GM12874 (cell line): Measurements from ENCODE around the gene CHKA.

Experiments used
- TF ChIP-seq, protein P1 (sequence below): IDR thresholded peaks from 2 replicates; pipeline ENCODE4 v1.5.1; 2011; ENCODE audit warnings: low read depth, mild to moderate bottlenecking, control low read depth, low read length, moderate library complexity; ENCODE audit not compliant: insufficient read depth

CHKA gene

DNA sequence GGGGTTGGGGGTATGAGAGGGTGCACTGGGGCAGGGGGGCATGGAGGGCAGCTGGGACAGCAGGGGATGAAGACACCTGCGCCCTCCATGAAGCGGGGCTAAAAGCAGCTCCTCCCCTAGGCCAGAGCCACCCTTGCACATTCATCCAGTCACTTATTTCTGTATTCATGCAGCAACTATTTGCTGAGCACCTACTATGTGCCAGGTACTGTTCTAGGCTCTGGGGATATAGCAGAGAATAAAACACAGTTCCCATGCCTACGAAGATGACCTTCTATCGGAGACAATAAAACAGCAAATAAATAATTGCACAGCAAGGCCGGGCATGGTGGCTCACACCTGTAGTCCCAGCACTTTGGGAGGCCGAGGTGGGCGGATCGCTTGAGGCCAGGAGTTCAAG is 105.7 kb downstream of the CHKA start:
- TF ChIP-seq, protein P1, sequence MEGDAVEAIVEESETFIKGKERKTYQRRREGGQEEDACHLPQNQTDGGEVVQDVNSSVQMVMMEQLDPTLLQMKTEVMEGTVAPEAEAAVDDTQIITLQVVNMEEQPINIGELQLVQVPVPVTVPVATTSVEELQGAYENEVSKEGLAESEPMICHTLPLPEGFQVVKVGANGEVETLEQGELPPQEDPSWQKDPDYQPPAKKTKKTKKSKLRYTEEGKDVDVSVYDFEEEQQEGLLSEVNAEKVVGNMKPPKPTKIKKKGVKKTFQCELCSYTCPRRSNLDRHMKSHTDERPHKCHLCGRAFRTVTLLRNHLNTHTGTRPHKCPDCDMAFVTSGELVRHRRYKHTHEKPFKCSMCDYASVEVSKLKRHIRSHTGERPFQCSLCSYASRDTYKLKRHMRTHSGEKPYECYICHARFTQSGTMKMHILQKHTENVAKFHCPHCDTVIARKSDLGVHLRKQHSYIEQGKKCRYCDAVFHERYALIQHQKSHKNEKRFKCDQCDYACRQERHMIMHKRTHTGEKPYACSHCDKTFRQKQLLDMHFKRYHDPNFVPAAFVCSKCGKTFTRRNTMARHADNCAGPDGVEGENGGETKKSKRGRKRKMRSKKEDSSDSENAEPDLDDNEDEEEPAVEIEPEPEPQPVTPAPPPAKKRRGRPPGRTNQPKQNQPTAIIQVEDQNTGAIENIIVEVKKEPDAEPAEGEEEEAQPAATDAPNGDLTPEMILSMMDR = no peak

DNA sequence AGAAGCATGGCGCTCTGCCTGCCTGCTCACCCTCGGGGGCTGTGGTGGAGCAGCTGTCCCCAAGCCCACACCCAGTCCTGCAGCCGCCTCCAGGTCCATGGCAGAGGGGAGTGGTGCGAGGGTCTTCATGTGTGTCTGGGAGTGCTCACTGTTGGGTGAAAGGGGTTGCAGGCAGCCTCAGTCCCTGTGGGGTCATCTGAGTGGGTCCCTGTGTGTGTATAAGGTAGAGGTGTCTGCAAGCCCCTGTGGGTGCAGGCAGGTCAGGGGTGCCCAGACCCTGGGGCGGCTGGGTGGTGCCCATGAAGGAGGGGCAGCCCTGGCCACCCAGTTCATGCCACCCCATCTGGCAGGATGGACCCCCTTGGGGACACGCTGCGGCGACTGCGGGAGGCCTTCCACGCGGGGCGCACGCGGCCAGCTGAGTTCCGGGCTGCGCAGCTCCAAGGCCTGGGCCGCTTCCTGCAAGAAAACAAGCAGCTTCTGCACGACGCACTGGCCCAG is 106.2 kb downstream of the CHKA start:
- TF ChIP-seq, protein P1 = no peak

DNA sequence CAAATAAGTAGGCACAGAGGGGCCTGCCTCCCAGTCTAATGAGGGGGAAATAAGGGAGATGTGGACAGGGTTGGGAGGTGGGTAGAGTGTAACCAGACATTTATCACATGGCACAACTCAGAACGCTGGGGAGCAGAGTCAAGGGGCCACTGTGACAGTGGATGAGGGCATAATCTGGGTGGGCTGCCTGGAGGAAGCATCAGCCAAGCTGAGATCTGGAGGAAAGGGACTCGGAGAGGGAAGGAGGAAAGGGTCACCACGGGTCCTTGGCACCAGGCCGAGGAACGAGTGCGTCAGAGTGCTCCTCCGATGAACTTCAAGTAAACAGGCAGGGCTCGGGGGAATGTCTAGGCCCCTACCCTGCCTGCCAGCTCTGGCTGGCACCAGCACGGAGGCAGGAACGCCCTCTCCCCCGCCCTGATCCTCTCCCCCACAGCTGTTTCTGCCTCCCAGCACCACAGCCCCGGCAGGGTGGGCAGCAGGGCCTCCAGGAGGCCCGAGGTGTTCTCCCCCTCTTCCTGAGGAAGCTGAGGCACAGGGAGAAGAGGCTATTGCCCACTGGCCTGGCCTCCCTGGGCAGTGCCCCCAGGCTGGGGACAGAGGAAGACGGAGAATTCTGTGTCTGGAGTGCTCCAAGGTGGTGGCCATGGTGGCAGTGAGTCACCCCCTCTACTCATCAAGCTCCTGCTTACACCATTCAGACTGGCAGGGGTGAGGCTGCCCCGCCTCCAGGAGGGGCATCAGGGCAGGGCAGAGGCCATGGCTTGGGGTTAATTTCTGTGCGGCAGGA is 106.8 kb downstream of the CHKA start:
- TF ChIP-seq, protein P1 = no peak

DNA sequence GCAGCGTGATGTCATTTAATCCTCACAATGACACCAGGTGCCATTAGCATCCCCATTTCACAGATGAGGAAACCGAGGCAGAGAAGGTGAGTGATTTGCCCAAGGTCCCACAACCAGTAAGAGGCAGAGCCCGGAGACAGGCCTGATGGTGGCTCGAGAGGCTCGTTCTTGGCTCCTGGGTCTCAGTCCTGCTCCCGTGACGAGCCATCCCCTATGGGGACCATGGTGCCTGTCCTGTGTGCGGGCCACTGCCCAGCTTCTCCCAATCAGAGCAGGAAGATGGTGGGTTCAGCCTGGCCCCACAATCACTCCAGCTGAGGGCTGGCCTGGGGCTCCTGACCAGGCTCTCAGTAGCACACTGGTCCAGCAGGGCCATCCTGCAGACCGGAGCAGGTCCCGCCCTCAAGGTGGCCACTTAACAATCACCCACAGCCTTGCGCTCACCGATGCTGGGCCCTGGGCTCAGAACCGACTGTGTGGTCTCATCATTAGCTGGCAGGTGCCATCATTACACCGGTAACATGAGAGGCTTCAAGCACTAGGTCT is 107.5 kb downstream of the CHKA start:
- TF ChIP-seq, protein P1 = no peak

DNA sequence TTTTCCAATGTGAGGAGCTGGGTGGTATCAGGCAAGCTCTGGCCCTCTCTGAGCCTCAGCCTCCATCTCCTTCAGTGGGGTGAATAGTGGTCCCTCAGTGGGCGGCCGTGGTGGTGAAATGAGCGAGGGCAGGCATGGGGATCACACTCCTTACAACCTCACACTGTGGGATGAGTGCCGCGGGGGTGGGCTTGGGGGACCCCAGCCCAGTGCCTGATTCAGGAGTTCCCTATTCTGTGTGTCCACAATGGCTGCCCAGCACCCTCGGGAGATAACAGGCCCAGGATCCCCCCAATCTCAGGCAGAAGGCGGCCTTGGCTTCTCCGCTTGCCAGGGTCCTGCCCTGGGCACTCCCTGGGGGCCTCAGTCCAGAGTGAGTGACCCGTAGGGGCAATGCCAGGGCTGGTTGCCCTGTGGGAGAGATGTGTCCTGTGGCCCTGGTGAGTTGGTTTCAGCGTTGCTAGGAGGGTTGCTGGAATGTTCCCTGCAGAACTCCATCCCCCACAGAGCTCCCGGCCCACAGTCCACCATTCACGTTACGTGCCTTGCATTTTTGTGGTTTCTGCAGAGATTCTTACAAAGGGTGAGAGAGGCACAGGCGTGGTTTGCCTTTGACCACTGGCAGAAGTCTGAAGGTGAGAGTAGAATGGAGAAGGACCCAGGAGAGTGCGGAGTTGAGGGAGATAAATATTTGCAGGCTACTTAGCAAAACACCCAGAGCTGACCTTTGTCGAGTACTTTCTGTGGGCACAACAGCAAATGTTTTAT is 108.2 kb downstream of the CHKA start:
- TF ChIP-seq, protein P1 = no peak

DNA sequence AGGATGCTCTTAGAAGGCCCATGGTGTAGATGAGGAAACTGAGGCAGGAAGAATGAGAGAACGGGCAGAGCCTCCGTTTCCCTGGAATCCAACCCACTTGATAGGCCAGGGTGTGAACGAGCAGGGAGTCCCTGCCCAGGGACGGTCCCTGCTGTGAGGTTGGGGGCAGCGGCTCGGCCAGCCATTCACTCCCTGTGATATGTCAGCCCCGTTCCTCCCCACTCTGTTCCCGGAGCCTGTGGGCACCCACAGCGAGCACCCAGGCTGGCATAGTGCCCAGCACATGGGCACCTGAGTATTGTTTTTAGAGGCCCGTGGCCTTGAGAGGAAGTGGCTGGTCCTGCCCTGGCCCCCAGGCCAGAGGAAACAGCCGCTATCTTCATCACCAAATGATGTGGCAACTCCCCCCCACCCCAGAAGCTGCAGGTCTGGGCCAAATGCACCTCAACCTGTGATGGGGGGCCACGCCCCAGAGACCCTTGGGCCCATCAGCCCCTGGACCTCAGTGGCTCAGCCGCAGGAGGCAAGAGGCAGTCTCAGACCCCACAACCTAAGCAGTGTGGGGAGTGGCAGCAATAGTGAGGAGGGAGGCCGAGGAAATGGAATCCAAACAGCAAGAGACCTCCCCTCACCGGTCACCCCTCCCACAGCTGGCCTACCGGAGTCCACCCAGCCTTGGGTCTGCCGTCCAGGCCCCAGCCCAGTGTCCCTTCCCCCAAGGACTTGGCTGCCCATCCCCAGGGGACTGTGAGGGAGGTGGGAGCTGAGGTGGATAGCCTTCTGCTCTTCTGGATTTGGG is 108.9 kb downstream of the CHKA start:
- TF ChIP-seq, protein P1 = no peak
